ENCODE data around the gene MTFR1L.

DNA sequence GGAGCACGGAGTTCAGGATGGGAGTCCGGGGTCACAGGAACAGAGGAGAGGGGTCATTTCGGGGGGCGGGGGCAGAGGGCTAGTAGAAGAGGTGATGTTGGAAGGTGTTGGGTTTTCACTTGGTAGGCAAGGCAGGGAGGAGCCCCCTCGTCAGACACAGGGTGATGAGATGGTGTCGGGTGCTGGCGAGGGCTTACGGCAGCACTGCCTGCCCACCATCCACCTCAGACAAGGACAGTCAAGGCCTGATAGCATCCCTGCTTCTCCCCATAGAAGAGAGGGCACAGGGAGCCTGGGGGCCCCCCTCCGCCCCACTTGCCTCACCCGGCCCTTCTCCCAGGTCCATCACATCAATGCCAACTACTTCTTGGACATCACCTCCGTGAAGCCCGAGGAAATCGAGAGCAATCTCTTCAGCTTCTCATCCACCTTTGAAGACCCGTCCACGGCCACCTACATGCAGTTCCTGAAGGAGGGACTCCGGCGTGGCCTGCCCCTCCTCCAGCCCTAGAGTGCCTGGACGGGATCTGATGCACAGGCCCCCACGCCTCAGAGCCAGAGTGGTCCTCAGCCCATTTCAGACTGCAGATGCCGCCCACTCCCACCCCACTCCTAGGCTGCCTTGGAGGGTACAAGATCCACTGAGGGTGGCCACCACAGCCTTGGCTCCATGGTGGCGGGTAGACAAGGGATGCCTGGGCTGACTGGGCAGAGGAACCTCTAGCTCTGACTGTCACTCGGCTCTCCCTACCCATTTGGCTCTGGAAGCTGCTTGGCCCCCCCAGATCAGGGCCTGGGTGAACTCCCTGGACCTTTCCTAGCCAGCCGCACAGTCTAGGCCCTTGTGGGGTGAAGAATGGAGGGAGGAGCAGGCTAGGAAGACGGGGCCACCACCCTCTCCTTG lies 4.3 kb upstream of the MTFR1L start:
- no peak for TF ChIP-seq POLR2AphosphoS5 (IDR thresholded peaks at IDR 0.05; ENCODE audit: insufficient read depth in 1 of 2, low read depth in 1 of 2)
- TF ChIP-seq, protein P1, sequence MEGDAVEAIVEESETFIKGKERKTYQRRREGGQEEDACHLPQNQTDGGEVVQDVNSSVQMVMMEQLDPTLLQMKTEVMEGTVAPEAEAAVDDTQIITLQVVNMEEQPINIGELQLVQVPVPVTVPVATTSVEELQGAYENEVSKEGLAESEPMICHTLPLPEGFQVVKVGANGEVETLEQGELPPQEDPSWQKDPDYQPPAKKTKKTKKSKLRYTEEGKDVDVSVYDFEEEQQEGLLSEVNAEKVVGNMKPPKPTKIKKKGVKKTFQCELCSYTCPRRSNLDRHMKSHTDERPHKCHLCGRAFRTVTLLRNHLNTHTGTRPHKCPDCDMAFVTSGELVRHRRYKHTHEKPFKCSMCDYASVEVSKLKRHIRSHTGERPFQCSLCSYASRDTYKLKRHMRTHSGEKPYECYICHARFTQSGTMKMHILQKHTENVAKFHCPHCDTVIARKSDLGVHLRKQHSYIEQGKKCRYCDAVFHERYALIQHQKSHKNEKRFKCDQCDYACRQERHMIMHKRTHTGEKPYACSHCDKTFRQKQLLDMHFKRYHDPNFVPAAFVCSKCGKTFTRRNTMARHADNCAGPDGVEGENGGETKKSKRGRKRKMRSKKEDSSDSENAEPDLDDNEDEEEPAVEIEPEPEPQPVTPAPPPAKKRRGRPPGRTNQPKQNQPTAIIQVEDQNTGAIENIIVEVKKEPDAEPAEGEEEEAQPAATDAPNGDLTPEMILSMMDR (IDR thresholded peaks at IDR 0.05) = no peak
- TF ChIP-seq POLR2A (IDR thresholded peaks at IDR 0.05) = no peak

Measured in vagina (tissue), 2 donors.